Stimulated activated CD4-positive, alpha-beta T cell treated with anti-CD3 and anti-CD28 coated beads, Interleukin-1b, Interleukin-23, amount 100 ng/mL, for 4 hours (primary cell): ENCODE results near the gene RREB1.
"Not testable (repeated sequence)": the region's sequence is repeated elsewhere in the genome, so short reads cannot be mapped to it uniquely, and the experiment has no call there.

ENCODE experiments used
- DNase-seq, 2 donors: peaks; one replicate each; pipeline ENCODE4 v3.0.0-alpha.2; 2020; ENCODE audit warnings: low read depth in 2 of 2

The RREB1 gene

DNA sequence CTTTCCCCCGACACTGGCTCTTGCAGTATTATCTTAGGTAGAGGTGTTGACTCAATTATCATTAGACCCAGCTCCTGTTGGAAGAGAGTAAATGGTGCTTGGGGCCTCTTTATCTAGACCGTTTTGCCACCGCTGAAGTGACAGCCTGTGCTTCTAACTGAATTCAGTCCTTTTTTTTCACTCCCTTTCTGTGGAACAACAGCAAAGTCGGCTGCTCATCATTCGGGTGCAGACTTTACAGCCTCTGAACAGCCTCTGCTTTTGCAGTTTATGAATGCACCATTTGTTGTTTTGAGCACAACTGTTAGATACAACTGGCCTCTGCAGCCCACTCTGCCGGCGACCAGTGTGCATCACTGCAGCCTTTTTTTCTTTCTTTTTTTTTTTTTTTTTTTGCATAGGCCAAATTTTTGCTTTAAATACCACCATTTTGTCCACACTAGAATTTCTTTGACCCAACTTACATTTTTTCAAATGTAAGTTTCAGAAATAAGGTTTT lies 35.8 kb downstream of the RREB1 start:
- DNase-seq: no peak

DNA sequence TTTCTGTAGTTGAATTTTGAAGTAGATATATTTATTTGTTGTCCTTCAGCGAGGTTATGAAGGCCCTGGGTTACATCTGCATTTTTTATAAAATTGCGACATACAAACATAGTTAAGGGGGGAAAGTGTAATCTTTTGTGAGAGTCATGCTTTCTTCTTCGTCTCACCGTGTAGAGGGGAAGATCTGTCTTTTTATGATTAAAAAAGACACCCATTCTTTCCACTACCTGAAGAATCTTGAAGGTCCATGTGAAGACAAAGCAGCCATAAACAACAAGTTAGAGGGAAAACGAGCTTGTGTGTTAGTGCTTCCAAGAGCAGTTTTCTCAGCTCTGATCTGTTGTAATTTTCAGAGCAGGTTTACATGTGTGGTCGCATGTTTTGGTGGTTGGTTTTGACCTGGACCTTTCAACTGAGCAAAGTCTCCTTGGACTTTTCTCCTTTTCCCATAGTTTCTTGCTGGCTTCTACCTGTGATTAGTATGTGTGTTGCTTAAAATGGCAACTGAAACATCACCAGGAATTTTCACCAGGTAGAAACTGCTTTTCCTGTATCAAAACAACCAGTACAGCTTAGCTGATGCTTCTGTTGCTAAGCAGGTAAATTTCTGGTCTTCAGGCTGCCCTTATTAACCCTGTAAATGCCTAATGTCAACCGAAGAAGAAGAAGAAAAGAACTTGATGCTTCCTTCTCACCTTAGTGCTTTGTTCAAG lies 37.3 kb downstream of the RREB1 start:
- DNase-seq: no peak

DNA sequence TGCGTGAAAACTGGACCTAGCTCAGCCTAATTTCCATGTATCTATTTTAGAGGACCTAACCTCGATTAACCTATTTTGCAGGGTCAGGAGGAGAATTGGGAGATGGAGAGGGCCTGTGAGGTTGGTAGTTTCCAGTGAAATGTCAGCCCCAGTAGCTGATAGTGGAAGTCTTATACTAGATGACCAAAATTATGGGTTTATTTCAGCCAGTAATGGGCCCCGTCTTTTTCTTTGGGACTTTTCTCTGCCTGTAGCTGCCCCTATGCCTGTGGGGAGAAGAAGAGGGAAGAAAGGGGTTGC lies 37.8 kb downstream of the RREB1 start:
- no peak for DNase-seq

DNA sequence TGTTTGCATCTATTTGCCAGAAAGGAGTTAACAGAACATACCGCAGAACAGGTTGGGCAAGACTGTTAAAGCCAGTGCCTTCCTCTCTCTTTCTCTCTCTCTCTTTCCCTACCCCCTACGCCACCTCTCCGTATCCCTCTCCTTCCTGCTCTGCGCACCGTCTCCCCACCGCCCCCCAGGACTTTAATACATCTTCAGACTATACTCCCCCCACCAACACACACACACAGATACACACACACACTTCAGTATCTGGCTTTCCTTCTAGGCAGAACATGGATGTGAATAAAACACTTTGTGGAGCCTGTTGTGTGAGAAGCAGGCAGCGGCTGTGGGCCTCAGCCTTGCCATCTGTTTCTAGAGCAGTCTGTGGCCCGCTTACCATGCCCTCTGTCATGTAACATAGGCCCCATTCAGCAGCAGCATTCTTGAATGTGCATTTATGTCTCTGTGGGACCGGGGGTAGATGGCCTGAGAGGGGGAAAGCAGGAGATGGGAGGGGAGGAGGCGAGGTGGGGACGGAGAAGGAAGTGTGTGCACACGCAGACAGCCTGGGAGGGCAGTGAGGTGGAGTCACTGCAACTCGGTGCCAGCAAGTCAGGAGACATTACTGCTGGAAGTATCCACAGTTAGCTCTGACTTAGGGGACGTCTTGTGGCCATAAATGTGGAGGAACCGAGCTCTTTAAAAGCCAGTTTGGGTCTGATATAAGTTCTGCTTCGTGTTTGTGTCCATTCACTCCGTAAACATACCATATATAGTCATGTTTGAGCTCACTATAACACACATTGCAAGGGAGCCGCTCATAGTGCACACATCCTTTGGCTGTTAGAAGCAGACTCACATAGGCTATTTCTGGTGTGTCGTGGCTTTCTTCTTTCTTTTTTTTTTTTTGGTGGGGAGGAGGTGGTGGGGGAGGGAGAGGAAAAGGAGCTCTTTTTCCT lies 38.4 kb downstream of the RREB1 start:
- DNase-seq: no peak

DNA sequence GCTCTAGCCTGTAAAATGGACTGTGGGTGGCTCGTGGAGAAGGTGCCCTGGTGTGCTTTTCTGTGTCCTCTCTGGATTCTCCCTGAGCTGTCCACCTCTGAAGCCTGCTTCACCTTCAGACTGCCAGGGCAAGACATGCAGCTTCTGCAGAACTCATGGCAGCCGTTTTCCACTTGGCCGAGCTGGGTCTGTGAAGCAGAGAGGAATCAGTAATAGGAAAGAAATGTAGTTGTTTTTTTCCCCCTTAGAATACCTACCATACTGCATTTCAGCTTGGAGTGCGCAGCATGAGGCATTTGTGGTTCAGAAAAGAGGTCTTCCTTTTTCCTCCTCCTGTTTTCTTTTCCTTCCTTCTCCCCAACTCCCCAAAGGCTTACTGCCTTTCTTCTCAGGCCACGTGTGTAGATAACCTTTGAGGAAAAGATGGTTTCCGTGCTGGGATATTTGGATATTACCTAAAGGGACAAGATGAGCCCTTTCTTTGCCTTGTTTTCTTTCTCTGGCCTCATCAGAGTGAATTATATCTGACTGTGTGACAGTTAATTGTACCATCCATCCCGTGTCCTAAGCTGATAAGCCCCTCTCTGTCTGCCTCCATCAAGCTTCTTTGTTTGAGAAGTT lies 39.4 kb downstream of the RREB1 start:
- DNase-seq: no peak

DNA sequence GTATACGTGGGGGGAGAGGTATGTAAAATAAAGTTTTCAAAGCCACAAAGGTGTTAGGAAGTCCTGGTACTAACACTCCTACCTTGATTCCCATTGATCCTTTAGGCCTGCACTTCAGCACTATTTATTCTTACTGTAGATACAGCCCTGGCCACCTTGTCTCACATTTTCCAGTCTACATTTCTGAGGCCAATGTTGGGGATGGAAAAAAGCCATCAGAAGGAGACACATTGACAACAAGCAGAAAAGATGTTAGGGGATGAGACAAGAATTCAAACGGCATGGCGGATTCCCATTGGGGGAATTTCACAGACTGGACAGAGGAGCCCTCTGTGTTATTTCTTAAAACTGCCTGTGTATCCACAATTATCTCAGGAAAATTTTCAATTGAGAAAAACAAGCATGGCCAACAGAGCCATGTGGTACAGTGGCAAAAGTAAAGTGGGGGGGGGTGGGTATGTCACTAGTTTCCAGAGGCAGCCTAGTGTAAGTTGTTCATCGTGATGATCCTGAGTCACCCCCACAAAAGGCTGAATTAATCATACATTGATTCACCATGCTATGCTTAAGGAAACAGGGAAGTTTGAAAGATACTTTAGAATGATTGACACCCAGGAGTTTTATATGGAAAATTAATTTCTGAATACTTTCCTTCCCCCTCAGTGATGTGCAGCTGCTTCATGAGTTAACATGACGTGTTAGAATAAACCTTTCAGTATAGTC lies 40.5 kb downstream of the RREB1 start:
- no peak for DNase-seq

DNA sequence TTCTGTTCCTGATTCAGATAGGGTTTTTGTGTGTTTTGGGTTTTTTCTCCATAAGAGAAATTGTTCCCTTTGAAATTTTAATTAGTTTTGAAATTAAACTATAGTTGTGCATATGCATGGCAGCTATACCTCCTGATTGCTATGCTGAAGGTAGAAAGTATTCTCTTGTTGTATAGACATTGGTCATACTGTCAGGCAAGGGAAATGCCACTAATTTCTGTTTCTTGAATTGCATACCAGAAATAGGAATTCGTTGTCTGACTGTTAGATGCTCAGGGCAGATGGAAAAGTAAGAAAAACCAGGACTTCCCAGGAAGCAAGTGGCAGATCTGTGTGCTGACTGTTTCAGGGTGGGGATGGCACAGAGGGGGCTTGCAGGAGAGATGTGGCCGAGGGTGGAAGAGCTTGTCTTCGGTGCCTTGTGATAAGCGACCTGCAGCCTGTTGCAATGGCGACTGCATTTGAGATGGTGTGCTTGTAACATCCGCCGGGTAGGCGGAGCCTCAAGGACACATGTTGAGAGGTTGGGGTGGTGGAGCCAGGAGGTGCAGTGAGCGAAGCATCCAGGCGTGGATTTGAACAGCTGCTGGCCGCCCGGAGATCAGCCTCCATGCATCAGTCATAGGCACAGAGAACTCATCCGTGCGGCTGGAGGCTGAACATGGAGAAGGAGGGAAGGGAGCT lies 42.8 kb downstream of the RREB1 start:
- DNase-seq: no peak

DNA sequence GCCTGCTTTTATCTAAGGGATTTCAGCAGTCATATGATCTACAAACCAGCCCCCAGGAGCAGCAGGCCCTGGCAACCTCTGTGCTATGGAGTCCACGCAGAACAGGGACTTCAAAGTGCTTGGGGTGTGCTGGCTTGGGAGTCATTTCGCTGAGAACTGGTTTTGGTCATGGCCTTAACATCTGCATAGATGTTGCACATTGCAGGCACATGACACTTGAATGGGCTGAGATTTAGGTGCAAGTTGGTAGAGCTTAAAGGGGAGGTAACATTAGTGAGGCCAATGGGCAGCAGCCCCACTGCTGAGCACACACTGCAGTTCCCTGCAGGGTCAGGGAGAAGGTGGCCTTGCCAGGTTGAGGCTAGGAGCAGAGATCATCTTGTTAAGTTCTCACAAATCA lies 43.6 kb downstream of the RREB1 start:
- no peak for DNase-seq

DNA sequence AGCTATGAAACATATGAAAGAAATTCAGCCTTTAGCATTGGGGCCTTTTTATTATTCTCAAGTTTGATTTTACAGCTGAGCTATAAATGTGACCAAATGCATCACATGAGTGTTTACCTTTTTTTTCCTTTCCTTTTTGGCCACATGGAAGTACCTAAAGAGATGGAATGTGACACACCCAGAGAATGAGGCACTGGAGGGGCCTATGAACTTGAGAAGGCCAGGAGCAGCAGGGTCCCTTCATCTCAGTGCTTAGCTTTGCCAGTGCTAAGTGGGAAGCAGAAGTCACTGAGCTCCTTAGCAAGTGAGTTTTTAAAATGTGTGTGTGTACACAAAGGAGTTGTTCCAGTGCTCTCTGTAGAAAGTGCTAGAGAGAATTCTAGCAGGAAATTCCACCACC lies 44.7 kb downstream of the RREB1 start:
- DNase-seq: no peak

DNA sequence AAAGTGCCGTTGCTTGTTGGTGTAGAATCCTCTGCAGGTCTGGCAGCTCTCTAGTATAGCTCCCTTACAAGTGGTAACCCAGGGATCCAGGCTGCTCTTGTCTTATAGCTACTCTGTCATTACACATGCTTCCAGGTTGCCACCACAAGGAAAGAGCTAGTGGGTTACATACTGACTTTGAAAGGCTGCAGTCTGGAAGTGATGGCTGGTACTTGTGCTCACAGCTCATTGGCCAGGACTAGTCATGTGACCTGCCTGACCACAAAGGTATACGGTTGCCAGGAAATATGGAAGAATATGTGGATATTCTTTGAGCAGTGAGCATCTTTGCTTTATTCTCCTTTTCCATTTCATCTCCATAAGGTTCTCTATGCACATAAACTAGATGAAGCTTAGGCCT lies 46.0 kb downstream of the RREB1 start:
- DNase-seq: no peak

DNA sequence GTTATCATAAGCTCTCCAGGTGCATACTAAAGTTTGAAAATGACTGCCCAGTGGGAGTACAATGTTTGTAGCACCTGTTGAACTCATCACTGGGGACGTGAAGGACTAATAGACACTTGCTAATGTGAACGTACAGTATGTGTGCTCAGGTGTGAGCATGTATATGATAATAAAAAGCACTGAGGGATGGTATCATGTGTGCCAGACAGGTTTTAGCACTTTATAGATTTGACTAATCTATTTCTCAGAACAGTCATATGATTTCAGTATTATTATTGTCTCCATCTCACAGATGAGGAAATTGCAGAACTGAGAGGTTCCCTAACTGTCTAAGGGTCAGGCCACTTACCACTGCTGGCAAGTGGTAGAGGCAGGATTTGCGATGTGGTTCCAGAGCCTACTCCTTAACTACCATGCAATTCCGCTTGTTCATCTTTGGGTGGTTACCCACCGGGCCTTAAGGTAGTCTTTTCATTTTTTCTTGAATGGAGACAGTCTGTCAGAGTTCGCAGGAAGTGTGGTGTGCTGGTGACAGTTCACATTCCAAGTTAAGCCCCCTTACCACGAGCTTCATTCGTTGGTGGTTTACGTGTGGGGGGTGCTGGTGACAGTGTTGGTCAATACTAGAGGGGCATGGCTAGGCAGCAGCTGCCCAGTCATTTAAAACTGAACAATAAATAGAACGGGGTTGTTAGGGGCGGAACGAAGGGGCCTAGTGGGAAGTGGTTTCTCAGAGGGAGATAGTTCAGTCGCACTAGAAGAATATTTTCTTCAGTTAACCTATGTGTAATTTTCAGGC lies 46.8 kb downstream of the RREB1 start:
- DNase-seq: no peak

DNA sequence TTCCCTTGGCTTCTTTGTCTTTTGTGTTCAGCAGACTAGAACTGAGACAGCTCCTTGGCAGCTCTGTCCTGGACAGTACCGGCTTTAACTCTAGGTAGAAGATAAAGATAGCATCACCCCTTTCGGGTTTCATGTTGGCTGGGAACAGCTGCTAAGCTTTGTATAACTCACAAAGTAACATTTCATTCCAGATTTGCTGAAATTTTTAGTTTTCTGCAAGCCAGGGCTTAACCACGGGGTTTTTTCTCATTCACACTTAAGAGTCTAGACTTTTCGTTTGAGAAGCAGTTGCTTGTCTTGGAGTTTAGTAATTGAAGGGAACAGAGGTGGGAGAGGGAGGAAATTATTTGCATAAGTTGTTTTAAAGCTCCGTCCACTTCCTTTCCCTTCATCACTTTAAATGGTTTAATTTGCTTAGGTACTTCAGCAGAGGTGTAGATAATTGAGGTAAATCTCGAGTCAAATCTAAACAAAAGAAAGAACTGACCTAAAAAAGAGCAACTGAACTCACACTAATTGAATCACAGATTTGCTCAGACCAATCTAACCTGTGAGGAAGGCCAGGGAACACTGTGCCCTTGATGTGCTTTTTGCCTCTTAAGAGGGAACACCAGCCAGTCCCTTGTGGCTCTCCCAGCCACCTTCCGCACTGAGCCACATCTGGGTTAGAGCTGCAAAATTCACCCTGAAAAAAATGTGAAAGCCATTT lies 48.3 kb downstream of the RREB1 start:
- no peak for DNase-seq

DNA sequence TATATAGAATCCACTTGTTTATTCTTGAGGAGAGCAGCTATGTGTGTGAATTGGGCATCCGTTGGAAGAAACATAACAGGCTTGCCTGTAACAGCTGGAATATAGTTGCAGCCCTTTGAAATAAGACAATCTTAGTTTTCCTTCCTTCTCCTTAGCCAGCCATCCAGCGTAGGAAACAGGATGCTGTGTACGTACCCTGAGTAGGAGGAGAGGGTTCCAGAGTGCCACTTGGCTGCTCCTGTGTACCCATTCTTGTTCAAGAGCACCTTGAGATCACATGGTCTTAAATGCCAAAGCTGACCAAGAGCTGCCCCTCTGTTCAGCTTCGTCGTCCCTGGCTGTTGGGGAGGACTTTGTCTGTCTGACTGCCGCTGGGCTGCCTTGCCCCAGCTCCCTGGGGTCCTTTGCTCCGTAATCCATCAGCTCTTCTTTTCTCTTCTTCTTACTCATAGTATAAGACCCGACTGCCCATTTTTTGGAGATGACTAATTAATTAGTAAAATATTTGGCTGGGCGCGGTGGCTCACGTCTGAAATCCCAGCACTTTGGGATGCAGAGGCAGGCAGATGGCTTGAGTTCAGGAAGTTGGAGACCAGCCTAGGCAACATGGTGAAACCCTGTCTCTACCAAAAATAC lies 49.0 kb downstream of the RREB1 start:
- DNase-seq: no peak

DNA sequence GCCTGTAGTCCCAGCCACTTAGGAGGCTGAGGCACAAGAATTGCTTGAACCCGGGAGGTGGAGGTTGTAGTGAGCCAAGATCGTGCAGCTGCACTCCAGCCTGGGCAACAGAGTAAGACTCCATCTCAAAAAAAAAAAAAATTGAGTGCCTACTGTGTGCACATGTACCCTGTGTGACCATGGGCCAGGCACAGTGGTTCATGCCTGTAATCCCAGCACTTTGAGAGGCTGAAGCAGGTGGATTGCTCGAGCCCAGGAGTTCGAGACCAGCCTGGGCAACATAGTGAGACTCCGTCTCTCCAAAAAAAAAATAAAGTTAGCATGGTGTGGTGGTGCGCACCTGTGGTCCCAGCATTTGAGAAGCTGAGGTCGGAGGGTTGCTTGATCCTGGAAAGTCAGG lies 49.5 kb downstream of the RREB1 start:
- not testable (repeated sequence) for DNase-seq

DNA sequence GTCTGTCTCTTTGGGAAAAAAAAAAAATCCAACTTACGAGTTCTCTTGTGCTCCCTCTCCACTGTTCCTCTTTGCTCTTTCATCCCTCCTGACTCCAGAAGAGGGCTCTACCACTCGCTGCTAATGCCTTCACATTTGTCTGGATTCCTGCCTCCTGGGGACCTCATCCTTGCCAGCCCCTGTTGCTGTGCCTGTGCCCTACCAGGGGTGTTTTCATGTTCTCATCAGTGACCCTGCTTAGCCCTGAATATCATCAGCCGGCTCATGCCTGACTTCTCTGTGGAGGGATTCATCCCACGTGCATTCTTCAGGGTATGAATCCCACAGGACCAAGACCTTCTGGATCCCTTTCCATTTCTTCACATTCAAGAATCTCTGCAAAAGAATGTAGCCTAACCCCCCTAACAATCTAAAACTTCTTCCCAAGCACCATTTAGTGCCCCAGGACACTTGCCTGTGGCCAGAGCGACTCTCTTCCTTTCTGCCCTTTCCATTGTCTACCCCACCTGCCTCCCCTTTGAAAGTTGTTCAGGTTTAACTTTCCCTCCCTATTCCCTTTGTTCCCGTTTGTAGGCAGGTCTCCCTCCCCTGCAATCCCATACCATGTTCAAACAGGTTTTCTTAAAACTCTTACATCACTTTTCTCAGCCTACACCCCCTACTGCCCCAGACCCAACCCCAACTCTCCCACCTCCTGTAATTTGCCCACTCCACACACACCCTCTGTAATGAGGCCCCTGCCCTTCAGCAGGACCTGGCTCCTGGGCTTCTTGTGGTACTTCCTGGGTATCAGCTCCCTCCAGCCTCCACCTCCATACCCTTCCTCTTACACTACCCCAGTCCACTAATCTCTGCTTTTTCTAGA lies 50.2 kb downstream of the RREB1 start:
- DNase-seq: no peak

DNA sequence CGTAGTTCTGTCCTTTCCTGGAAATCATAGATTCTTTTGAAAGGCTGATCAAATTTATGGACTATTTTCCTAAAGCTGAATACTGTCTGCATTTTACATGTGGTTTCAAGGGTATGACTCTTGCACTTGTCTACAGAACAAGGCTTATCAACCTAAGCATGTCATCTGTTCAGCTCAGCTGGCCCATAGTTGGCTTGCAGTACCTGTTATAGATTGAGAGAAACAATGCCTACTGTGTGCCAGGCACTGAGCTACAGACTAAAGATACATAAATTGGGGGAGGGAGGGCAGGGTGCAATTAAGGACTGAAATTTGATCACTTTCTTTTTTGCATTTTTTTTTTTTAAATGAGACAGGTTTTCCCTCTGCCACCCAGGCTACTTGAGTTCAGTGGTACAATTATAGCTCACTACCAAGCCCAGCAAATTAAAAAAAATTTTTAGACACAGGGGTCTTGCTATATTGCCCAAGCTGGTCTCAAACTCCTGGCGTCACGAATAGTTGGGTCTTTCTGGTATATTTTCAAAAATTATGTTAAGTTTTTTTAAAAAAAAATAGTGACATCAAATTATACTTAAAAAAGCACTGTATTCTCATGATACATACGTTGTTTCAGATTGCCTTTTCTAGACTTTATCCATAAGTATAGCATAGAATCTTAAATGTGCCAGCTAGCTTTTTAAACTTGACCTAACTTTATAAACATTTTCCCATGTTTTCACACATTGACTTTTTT lies 52.2 kb downstream of the RREB1 start:
- DNase-seq: no peak

DNA sequence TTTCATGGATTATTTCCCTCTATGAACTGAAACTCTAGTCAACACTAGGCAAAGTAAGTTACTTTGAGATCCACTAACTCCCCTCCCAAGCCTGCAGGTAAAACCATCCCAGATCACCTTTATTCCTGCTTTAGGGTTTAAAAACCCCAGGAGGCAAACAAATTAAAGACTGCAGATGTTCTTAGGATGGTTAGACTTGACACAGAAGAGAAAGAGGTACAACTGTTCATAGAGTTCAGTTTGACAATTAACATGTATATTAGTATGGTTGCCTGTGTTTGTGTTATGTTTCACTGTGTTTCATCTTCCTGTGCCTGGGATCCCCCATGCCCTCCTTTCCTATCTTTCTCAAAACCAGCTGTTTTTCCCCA lies 53.5 kb downstream of the RREB1 start:
- no peak for DNase-seq

DNA sequence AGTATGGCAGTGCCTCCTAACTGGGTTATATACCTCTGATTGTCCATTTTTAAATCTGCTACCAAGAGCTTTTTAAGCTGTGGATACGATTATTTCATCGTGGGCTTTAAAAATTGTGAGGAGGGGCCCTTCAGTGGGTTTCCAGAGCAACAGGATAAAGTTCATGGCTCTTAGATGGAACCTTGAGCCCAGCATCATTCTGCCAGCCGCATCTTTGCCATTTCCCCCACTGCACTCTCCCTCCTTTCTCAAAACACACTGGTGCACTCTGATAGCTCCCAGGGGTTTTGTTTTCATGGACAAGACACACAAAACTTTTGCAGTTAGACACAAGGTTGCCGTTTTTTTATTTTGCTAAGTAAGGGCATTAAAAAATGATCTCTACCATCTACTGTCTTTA lies 54.1 kb downstream of the RREB1 start:
- no peak for DNase-seq
